HG02973 (cell line): ENCODE data around the gene TNS2.
"Not testable (repeated sequence)": the region's sequence is repeated elsewhere in the genome, so short reads cannot be mapped to it uniquely, and the experiment has no call there.

ENCODE experiments used
- ATAC-seq: cut with Tn5 transposase; IDR thresholded peaks from one replicate; pipeline ENCODE4 v1.9.1; 2021; ENCODE audit warnings: moderate library complexity; ENCODE audit not compliant: unreplicated experiment

TNS2 gene

DNA sequence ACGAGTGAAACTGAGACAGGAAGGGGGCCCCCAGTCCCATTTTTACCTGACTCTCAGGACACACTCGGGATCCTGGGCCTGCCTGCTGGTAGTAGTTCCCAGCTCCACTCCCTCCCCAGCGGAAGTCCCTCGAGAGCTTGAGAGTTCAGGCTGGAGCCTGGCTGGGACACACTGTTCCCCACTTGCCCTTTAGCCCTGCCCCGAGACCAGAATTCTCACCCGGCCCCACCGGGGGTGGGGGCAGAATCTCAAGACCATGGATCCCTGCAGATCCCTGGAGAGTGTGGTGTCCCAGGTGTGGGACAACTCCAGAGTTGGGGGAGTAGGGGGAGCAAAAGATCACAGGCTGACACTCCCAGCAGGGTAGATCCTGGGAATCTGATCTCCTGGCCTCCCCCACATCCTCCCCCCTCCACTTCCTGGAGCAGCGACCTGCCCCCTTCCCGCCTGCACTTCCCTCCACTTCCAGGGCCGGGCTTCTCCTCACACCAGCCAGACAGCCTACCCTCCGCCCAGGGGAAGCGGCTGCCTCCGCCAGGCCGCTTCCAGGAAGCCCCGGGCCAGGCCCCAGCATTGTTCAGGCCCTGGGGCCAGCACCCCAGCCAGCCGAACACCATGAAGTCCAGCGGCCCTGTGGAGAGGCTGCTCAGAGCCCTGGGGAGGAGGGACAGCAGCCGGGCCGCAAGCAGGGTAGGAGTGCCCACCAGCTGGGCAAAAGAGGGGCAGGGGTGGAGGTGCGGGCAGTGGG, at the start of gene TNS2:
TNS2 (plus strand) TSS at position 495 of the 748 bp plus-strand sequence; CDS start at position 616, 121 bp downstream.
- ATAC-seq, result no peak

DNA sequence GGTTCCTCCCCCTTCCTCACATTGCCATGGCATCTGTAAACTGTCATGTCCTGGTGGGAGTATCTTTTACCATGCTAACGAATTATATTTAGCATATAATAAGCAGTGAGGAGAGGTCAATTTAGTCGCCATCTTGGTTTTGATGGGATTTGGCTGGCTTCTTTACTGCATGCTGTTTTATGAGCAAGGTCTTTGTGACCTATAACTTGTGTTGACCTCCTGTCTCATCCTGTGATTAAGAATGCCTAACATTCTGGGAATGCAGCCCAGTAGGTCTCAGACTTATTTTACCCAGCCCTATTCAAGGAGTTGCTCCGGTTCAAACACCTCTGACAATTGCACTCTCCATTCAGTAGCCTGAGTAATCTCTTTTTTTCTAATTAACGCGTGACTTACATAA, 45.7 kb upstream of the TNS2 start:
- no peak for ATAC-seq

DNA sequence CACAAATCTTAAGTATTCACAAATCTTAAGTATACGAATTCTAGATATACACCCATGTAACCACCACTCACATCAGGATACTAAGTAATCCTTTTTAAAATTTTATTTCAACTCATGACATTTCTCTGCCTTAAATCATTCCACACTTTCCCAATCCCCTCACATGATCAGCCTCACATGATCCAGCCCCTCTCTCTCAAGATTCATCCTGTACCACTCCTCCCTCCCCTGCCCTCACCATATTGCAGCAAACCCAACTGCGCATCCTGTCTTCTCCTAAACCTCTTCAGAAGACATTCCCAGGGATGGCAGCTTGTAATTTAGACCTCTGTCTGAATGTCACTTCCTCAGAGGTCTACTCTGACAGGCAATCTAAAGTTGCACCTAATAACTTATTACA, 45.3 kb upstream of the TNS2 start:
- ATAC-seq, result no peak

DNA sequence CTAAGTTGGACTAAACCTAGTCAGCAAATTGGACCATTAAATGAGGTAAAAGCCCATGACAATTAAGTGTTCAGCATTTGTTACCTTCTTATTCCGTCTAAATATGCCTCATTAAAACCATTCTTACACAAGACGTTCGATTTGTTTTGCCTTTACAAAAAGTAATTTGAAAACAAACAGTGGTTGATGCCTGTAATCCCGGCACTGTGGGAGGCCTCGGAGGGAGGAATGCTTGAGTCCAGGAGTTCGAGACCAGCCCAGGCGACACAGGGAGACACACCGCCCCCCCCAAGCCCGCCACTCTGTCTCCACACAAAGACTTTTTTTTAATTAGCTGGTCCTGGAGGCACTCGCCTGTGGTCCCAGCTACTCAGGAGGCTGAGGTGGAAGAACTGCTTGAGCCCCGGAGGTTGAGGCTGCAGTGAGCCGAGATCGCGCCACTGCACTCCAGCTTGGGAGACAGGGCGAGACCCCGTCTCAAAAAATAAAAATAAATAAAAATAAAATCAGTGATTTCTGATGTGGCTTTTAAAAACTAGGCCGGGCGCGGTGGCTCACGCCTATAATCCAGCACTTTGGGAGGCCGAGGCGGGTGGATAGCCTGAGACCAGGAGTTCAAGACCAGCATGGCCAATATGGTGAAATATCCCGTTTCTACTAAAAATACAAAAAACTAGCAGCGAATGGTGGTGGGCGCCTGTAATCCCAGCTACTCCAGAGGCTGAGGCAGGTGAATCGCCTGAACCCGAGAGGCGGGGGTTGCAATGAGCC, 44.5 kb upstream of the TNS2 start:
- no peak for ATAC-seq

GRCh38 chr12:53005986-53006809, 43.7 kb upstream of the TNS2 start, which contains the start of gene EIF4B:
Gene EIF4B (plus strand): TSS chr12:53006456. CDS start chr12:53006484, 28 bp downstream.
- ATAC-seq, result peak; percentile 85

GRCh38 chr12:53006810-53007309, 43.0 kb upstream of the TNS2 start:
- ATAC-seq, result peak; percentile 30

DNA sequence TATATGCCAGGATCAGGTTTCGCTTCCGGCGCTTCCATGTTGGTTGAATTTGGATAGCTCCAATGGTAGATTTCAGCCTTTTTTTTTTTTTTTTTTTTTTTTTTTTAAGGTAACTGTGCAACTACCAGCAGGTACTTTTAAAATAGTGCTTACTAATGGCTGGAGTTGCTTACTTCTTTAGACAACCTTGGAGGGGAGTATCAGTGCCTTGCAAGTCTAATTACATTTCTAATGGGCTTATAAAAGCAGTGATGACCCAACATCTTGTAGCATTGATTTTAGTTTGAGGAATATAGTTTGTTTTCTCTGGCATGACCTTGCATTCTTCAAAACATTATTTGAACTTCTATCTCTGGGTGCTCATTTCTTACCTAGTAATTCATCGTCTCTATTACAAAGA, 42.5 kb upstream of the TNS2 start:
- ATAC-seq, result no peak

DNA sequence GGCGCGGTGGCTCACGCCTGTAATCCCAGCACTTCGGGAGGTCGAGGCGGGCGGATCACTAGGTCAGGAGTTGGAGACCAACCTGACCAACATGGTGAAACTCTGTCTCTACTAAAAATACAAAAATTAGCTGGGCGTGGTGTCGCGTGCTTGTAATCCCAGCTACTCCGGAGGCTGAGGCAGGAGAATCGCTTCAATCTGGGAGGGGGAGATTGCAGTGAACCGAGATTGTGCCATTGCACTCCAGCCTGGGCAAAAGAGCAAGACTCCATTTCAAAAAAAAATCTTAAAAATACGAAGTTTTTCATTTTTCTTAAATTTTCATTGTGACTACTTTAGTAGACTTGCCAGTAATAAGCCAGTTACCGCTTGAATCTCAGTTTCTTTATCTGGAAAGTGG, 41.1 kb upstream of the TNS2 start:
- ATAC-seq, result not testable (repeated sequence)

DNA sequence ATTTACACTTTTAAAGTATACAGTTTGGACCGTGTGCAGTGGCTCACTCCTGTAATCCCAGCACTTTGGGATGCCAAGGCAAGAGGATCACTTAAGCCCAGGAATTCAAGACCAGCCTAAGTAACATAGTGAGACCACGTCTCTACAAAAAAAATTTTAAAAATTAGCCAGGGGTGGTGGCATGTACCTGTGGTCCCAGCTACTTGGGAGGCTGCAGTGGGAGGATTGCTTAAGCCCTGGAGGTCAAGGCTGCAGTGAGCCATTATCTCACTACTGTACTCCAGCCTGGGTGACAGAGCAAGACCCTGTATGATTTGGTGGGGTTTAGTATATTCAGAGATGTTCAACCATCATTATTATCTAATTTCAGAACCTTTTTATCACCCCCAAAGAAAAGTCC, 38.9 kb upstream of the TNS2 start:
- no peak for ATAC-seq

DNA sequence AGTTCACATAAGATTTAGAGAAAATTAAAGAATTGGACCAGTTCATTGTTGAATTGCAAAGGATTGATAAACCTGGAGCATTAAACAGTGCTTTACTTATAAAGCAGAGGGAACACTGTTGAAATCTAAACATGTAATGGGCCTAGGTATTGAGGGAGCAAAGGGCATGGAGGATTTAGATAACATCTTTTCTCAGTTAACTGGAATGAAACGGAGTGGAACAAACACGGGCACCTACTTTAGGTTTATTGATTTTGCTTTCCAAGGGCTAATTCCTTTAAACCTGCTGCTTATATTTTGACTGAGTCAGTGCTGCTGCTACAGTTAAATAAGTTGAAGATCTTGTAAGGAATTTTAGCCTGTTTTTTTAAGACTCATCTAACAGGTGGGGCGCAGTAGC, 38.0 kb upstream of the TNS2 start:
- ATAC-seq, result no peak

GRCh38 chr12:53012928-53013327, 36.9 kb upstream of the TNS2 start:
- no peak for ATAC-seq

- ATAC-seq, result no peak
Measured at GRCh38 chr12:53014709-53015108, 35.2 kb upstream of the TNS2 start.

- ATAC-seq, result no peak
Measured at GRCh38 chr12:53025250-53025649, 24.6 kb upstream of the TNS2 start.

DNA sequence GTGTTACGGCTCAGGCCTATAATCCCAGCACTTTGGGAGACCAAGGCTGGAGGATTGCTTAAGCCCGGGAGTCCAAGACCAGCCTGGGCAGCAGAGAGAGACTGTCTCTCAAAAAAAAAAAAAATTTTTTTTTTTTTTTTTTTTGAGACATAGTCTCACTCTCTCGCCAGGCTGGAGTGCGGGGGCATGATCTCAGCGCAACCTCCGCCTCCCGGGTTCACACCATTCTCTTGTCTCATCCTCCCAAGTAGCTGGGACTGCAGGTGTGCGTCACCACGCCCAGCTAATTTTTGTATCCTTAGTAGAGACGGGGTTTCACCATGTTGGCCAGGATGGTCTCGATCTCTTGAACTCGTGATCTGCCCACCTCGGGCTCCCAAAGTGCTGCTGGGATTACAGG, 22.9 kb upstream of the TNS2 start:
- ATAC-seq, result not testable (repeated sequence)

DNA sequence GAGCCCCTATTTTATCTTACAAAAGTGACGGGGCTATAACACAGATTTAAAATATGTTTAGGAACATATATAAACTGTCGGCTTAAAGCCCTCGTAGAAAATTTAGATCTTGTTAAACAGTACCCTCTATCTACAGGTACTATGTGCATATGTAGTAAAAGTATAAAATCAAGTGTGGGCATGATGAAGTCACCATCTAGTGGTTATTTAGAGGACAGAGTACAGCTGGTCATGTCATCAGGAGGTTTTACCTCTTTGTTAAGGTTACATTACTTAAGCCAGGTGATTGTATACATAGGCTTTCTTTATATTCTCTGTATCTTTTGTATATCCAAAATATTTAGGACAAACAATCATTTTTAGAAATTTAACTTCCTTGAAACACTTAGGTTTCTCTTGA, 18.2 kb upstream of the TNS2 start:
- no peak for ATAC-seq

GRCh38 chr12:53033832-53034231, 16.0 kb upstream of the TNS2 start:
- ATAC-seq, result not testable (repeated sequence)

GRCh38 chr12:53034459-53034858, 15.4 kb upstream of the TNS2 start:
- ATAC-seq, result no peak

GRCh38 chr12:53036802-53037201, 13.1 kb upstream of the TNS2 start:
- ATAC-seq, result no peak

- ATAC-seq, result no peak
Measured at GRCh38 chr12:53039851-53040250, 10.0 kb upstream of the TNS2 start.

- no peak for ATAC-seq
Measured at GRCh38 chr12:53042607-53043454, 7.0 kb upstream of the TNS2 start.
